ENCODE measurements around the gene ZNF335.

DNA sequence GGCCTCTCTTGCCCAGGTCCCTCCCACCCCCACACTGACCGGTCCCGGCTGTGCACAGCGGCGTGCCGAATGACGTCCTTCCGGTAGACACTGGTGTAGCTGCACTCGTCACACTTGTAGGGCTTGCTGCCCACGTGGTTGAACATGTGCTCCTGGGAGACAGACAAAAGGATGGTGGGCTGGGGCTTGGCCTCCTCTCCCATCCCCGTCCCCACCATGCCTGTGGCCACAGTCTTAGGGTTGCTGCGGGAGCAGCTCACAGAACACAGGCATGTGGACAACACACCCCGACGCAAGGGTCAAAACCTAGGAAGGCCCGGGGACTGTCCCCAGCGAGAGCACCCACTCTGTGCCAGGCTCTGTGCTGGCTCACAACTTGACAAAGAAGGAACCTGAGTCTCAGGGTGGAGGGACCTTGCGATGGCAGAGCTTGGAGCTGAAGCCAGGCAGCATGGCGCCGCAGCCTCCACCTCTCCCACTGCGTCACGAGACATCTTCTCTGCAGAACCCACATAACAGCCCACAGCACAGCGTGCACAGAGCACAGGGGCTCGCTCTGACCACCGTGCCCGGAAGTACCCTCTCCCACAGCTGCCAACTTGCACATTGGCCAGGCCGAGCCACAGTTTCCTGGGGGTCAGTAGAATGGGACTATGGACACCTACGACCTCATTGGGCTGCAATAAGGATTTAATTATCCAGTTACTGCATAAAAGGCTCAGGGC lies 9.8 kb downstream of the ZNF335 start:
- TF ChIP-seq, protein P1, sequence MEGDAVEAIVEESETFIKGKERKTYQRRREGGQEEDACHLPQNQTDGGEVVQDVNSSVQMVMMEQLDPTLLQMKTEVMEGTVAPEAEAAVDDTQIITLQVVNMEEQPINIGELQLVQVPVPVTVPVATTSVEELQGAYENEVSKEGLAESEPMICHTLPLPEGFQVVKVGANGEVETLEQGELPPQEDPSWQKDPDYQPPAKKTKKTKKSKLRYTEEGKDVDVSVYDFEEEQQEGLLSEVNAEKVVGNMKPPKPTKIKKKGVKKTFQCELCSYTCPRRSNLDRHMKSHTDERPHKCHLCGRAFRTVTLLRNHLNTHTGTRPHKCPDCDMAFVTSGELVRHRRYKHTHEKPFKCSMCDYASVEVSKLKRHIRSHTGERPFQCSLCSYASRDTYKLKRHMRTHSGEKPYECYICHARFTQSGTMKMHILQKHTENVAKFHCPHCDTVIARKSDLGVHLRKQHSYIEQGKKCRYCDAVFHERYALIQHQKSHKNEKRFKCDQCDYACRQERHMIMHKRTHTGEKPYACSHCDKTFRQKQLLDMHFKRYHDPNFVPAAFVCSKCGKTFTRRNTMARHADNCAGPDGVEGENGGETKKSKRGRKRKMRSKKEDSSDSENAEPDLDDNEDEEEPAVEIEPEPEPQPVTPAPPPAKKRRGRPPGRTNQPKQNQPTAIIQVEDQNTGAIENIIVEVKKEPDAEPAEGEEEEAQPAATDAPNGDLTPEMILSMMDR (conservative IDR thresholded peaks at IDR 0.05 in 1 of 2, IDR thresholded peaks at IDR 0.05 in 1 of 2; ENCODE audit: extremely low read depth in 1 of 2, insufficient read depth in 1 of 2, low read depth in 1 of 2, low read length in 2 of 2): no peak
- no peak for TF ChIP-seq EZH2 (IDR thresholded peaks at IDR 0.05; ENCODE audit: borderline replicate concordance, low read length)

Measured in mammary epithelial cell (primary cell).